ENCODE data around the gene IMMP2L.
"Not testable (repeated sequence)": the region's sequence is repeated elsewhere in the genome, so short reads cannot be mapped to it uniquely, and the experiment has no call there.

IMMP2L gene

GRCh38 chr7:111091593-111092358, 470.5 kb downstream of the IMMP2L start:
- DNase-seq, result no peak

DNA sequence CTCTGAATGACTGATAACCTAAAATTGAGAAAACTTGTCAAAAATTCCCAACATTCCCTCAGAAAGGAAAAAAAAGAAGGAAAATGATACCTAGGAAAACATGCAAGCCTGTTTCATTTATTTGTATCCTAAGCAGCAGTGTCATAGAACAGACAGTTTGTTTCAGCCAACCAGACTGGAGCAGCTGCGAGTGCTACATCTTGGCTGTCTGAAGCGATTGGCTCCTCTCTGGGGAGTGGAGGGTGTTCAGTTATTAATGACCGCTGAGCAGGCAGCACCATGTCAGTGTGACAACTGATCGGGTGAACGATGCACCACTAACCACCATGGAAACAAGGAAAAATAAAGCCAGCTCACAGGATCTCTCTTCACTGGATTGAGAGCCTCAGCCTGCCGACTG, 471.4 kb downstream of the IMMP2L start, which contains the start of gene LRRN3:
LRRN3 (plus strand) TSS at position 282 of the 400 bp plus-strand sequence. CDS start 31,646 bp downstream, outside the sequence.
- no peak for DNase-seq

GRCh38 chr7:111089822-111090426, 472.4 kb downstream of the IMMP2L start:
- DNase-seq, result no peak

DNA sequence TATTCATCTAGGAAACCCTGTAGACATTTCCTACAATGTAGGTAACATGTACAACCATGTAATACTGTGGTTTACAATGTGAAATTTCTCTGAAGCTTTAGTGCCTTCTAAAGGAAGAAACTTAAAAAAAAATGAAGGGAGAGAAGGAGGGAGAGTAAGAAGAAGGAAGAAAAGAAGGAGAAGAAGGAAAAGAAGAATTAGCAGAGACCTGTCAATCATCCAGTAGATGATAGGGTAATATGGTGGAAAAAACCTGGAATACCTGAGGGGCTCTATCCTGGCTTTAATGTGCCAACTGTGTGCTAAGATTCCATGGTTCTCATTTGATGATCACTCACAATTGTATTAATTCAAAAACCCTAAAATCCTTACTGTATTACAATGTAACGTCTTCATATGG, 474.0 kb downstream of the IMMP2L start:
- no peak for DNase-seq

- DNase-seq, result no peak
Measured at GRCh38 chr7:111086532-111086931, 475.8 kb downstream of the IMMP2L start.

- DNase-seq, result no peak
Measured at GRCh38 chr7:111085356-111085755, 476.9 kb downstream of the IMMP2L start.

- no peak for DNase-seq
Measured at GRCh38 chr7:111083413-111083812, 478.9 kb downstream of the IMMP2L start.

GRCh38 chr7:111082351-111082750, 479.9 kb downstream of the IMMP2L start:
- DNase-seq, result no peak

- no peak for DNase-seq
Measured at GRCh38 chr7:111081546-111082267, 480.6 kb downstream of the IMMP2L start.

DNA sequence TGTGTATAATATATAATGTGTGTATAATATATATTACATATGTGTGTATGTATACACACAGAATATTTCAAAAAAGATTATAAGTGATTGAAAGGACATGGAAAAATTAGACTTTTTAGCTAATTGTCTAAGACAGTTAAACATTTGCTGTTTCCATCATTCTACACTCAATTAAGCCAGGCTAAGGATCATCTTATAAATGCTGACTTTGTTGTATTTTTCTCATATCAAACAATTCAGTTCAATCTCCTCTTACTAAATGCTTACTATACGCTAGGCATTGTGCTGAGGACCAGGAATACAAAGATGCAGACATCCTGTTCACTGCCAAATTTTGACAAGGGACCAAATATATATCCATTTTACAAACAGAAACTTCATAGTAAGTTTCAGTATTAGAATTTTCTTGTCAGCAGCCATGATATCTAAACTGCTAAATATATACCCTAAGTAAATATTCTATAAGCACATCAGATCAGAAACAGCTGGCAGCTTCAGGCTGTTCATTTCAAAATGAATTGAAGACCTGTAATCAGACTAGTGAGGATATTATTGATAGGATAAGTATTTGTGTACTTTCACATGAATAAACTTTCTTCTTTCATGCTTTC, 481.7 kb downstream of the IMMP2L start:
- DNase-seq, result no peak

DNA sequence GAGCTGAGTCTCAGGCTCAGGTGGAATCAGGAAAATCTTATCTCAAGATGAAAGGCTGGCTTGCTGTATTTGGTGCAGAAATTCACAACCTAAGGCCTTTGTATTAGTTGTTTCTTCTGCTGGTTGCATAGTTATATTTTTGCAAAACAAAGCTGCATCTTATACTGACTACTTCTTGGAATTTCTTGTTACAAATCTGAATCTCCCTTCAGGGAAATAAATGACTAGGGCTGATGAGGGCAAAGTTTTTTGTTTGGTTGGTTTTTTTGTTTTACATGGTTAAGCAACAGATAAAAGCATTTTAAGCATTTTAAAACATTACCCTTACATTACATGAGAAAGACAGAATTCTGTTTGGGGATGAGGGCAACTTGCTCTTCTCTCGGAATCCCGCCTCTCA, 485.3 kb downstream of the IMMP2L start:
- DNase-seq, result no peak

DNA sequence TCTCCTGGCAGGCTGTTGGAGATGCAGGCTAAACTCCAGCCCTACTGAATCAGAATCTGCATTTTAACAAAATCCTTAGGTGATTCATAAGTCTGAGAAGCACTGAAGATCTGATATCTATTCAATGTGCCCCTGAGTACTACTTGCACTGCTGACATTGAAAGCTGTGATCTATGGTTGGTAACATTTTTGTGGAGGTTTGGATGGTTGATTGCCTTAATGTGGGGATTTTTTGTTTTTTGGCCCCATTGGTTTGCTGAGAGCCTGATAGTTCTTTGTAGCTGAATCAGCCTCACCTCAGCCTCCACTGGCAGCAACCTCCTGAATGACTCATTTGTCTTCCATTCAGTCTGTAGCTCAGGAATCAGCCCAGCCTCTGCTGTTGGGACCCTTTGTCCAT, 486.1 kb downstream of the IMMP2L start:
- DNase-seq, result no peak

GRCh38 chr7:111075498-111075897, 486.8 kb downstream of the IMMP2L start:
- no peak for DNase-seq

GRCh38 chr7:111074748-111075146, 487.5 kb downstream of the IMMP2L start:
- DNase-seq, result no peak

DNA sequence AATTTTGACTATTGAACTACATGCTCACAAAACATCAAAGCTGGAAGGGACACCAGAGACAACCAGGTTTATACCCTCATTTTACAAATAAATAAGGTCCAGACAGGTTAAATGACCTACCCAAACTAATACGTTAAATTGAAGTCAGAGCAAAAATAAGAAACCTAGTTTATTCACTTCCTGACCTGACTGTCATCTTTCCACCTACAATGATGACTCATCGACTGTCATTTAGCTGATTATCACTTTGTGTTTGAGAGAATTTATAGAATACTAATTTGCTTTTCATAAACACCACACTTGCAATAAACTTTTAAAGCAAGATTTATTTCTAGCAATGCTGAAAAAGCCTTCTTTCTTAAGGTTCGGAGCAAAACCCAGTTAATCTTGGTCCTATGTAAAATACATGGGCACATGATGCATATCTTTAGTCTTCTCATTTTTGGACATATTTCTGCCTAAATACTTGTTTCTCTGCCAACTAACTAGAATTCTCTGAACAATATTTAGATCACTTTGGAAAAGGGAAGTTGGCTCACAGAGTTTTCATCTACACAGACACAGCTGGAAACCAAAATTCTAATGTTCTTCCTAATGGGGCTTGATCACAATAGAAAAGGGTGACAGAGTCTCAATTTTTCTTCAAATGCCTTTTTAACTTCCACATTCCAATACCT, 488.1 kb downstream of the IMMP2L start:
- no peak for DNase-seq

DNA sequence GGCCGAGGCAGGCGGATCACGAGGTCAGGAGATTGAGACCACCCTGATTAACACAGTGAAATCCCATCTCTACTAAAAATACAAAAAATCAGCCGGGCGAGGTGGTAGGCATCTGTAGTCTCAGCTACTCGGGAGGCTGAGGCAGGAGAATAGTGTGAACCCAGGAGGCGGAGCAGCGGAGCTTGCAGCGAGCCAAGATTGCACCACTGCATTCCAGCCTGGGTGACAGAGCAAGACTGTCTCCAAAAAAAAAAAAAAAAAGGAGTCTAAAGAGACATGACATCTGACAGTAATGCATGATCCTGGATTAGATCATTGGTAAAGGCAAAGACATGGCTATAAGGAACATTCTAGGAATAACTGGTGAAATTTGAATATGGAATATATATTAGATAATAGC, 489.6 kb downstream of the IMMP2L start:
- DNase-seq, result not testable (repeated sequence)

GRCh38 chr7:111071556-111071955, 490.7 kb downstream of the IMMP2L start:
- no peak for DNase-seq

DNA sequence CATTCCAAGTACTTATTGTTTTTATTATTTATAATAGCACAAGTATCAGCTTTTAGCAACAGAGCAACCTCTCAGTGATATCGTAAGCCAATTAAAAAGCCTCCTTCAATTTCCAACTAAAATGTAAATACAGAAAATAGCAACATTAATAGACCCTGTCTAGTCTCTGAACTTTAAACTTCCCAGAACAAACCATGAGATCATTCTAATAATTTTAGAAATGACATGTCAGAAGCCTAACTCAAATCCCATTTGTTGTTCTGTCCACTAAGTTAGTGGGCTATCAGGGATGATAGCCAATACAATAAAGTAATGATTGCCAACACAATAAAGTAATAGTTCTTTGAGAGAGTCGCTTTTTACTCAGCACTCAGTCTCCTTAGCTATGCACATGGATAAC, 493.7 kb downstream of the IMMP2L start:
- DNase-seq, result no peak

- no peak for DNase-seq
Measured at GRCh38 chr7:111067682-111068081, 494.6 kb downstream of the IMMP2L start.

DNA sequence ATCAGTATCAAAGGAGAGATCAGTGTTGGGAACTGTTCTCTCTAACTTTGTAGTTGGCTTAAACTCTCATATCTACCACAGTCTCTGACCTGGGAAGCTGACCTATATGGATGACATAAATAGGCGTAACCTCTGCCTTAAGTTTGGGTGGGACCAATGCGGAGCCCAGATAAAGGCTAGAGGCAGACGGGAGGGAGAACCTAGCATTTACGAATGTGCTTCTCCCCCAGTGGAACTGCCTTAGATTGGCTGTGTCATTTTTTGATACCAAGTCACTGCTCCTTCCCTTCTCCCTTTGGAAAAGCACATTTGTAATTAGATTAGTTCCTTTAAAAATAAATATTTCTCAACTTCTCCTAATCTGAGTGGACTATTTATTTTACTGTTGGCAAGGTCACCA, 495.0 kb downstream of the IMMP2L start:
- DNase-seq, result no peak

DNA sequence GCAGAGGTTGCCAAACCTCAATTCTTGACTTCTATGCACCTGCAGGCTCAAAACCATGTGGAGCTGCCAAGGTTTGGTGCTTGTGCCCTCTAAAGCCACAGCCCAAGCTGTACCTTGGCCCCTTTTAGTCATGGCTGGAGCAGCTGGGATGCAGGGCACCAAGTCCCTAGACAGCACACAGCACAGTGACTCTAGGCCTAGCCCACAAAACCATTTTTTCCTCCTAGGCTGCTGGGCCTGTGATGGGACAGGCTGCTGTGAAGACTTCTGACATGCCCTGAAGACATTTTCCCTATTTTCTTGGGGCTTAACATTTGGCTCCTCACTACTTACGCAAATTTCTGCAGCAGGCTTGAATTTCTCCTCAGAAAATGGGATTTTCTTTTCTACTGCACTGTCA, 499.1 kb downstream of the IMMP2L start:
- no peak for DNase-seq

DNA sequence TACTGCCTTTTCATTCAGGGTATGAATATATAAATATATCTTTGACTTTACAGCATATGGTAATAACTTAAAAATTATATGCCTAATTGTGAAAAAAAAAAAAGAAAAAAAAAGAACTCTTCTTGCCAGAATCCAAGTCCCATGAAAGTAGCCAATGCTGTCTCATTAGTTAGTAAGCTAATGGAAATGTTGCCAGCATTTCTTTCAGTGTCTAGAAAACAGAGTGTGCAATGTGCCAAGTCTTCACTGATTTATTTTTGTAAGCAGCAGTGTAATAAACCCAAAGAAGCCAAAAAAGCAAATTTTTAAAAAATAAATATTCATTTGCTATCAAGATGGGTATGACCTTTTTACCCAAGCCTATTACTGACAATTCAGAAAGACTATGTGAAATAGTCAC, 502.5 kb downstream of the IMMP2L start:
- DNase-seq, result no peak

- no peak for DNase-seq
Measured at GRCh38 chr7:111057066-111057465, 505.2 kb downstream of the IMMP2L start.
